HL-60/S4 treated with phorbol 12-myristate 13-acetate at 8.2 ng/mL for 4 days and 3 days (cell line): ENCODE results near the gene ABCC10.
"Not testable (repeated sequence)": the region's sequence is repeated elsewhere in the genome, so short reads cannot be mapped to it uniquely, and the experiment has no call there.

ENCODE experiments used
- in situ Hi-C: fragments of 300-500 bp; cut with MboI; formaldehyde crosslinking; loops from 2 replicates; pipeline ENCODE4 v1.15.0; 2022; ENCODE audit warnings: low sequenced_read_pairs

ABCC10 gene

DNA sequence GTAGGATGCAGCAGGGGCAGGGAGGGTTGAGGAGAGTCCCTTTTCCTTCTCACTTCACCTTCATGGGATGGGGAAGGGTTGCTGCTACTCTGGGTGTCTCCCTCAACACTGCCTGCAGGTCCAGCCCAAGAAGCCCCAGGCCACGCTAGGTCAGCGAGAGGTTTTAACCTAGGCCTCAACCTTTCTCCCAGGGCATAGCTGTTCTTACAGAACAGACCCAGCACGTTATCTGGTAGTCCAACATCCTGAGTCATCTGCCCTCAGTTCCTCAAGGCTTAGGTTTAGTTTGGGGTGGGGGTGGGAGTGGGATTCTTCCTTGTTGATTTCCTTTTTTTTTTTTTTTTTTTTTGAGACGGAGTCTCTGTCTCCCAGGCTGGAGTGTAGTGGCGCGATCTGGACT, 67.0 kb downstream of the ABCC10 start:
- in situ Hi-C loops, result no loop called here

DNA sequence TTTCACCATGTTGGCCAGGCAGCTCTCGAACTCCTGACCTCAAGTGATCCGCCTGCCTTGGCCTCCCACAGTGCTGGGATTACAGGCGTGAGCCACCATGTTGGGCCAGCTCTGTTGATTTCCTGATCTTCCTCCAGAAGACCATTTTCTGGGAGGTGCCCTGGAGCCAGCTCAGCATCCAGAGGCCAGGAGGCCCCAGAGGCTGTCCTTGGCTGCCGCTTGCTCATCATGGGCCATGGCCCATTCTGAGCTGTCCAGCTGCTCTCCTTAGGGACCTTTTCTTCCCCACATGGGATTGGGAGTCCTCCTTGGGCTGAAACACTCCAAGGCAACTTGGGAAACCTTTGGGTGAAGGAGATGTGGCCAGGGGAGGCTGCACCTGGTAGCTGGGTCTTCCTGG, 67.4 kb downstream of the ABCC10 start:
- in situ Hi-C loops, result no loop called here

DNA sequence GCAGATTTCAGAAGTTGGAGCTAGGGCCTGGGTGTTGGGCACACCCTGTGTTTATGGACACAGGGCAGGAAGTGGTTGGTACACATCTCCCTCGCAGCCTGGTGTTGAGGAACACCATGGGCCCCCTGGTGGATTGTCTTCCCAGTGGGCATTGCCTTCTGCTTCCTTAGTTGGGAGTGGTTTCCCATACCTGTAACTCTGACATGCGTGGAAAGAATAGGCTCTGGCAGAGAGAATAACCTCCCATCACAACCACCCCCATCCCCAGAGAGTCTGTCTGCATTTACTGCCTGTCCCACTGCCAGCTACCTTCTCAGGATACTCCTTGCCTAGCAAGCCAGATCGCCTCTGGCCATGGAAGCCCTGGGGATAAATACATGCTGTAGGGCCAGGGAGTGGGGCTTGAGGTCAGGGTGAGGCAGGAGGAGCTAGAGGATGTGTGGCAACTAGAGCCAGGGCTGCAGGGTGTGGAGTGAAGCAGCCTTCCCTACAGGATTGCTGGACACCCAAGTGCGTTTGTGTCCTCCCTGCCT, 68.1 kb downstream of the ABCC10 start:
- in situ Hi-C loops, result no loop called here

DNA sequence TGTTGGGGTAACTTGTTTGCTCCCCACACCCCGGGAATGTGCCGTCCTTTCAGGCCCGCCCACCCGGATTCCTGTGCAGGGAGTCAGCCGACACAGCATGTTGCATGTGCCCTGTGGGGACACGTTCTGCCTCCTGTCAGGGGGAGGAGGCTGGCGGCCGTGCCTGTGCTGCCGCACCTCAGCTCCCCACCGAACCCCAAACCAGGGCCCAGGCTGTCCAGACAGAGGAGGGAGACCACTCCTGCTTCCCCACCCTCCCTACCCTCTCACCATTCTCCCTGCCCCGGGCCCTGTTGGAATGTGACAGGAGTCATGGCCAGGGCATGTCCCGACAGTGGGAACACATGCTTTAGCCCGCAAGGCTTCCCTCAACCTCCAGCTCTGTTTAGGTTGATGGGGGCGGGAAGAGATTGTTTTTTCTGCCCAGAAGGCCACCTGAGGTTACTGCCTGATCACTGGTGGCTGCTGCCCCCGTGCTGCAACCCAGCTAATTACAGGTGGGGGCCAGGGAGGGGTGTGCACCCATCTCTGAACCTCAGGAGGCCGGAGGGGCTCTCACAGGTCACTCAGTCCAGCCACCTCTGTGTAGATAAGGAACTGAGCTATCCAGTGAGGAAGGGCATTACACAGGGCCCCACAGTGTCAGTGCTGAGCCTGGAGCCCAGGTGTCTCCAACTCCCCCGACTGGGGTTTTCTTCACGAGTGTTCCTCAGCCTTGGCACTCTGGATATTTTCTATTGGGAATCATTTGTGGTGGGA, 69.2 kb downstream of the ABCC10 start:
- in situ Hi-C loops, result no loop called here

DNA sequence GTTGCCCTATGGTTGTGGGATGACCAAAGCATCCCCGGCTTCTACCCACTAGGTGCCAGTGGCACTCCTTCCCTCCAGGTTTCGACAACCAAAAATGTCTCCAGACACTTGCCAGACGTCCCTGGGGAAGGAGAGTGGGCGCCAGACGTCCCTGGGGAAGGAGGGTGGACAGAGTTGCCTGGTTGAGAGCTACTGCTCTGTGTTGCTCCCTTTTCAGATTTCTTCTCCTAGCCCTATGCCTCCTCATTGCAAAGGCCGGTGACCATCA, 69.7 kb downstream of the ABCC10 start:
- in situ Hi-C loops, result no loop called here

DNA sequence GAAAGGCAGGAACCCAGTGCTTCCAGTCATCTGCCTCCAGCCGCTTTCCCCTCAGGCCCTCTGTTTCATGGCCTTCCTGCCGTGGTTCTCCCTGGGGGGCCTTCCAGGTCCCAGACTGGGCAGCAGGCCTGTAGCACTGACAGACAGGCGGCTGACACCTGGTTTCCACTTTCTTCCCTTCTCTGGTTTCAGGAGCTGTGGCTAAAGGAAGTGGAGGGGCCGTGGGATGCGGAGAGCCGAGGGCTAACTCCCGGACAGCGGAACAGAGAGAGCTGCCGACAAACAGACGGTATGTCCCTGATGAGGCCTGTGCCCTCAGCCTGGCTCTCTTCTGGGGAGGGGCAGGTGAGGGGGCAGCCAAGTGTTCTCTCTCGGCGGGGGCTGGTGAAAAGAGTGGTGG, 70.3 kb downstream of the ABCC10 start:
- in situ Hi-C loops, result no loop called here

DNA sequence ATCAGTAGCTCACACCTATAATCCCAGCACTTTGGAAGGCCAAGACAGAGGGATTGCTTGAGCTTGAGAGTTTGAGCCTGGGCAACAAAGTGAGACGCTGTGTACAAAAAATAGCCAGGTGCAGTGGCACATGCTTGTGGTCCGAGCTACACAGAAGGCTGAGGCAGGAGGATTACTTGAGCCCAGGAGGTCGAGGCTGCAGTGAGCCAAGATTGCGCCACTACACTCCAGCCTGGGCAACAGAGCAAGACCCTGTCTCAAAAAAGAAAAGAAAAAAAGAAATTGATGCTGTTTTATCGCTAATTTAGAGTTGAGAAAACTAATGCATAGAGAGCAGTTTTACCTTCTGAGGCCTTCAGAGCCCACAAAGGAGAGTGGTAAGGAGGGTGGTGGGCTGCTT, 71.0 kb downstream of the ABCC10 start:
- in situ Hi-C loops, result not testable (repeated sequence)

DNA sequence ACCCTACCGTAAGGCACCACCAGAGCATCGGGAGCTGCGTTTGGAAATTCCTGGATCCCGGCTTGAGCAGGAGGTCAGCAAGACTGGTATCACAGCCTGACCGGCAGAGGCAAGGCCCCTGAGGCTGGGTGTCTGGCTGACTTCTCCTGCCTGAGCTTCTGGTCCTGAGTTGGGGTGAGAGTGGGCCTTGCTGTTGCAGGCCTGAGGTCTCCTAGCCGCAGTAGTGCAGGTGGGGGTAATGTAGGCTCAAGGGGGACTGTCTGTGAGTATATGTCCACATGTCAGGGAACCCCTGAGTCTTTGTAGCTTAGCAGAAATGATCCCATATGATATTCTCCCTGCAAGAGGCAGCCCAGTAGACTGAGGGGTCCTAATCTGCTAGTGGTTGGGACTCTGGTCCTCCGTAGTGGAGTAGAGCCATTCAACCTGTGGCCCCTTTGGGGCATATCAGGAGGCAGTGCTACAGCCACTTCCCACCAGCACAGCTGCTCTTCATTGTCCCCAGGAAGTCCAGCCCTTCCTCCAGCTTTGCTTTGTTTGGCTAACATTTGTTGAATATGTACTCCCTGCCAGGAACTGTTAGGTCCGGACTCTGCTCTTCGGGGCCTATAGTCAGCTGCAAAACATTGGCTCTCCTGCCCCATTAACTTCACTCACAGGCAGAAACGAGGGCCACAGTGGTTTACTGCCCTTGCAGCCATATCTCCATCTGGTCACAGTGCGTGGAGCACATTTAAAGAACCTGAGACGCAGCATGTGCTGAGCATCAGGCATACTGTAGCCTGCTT, 71.9 kb downstream of the ABCC10 start:
- in situ Hi-C loops, result no loop called here
